ENCODE data around the gene USP31.
"Not testable (repeated sequence)": the region's sequence is repeated elsewhere in the genome, so short reads cannot be mapped to it uniquely, and the experiment has no call there.

The USP31 gene

GRCh38 chr16:23144393-23144792 is 4.9 kb downstream of the USP31 start:
- not testable (repeated sequence) for H3K27me3 ChIP-seq (ENCODE audit: insufficient read depth, low read length); H3K36me3 ChIP-seq (ENCODE audit: insufficient read depth, low read depth, low read length); H3K9me3 ChIP-seq (ENCODE audit: insufficient read depth, low read depth, low read length); H3K4me3 ChIP-seq (ENCODE audit: low read length); H3K27ac ChIP-seq (ENCODE audit: low read length); H3K9ac ChIP-seq (ENCODE audit: low read depth, low read length)
- peaks cover 25% of the 10 kb centered on the region for H3K4me1 ChIP-seq (ENCODE audit: insufficient read depth, low read length)

- Histone ChIP-seq H3K9me3 (ENCODE audit: insufficient read depth, low read depth, low read length) (no peaks in the 10 kb centered on the region), H3K9ac (ENCODE audit: low read depth, low read length) (no peak overlapping the region), H3K36me3 (ENCODE audit: insufficient read depth, low read depth, low read length) (no peaks in the 10 kb centered on the region), H3K27me3 (ENCODE audit: insufficient read depth, low read length) (0 out of 2 replicates have a peak, but pooled peaks cover 3% of the 10 kb centered on the region), H3K27ac (ENCODE audit: low read length) (no peak overlapping the region), H3K4me1 (ENCODE audit: insufficient read depth, low read length) (peaks cover 25% of the 10 kb centered on the region), H3K4me3 (ENCODE audit: low read length) (no peak overlapping the region)
Observed at GRCh38 chr16:23143391-23143790, 5.9 kb downstream of the USP31 start.

GRCh38 chr16:23141959-23142740 is 7.1 kb downstream of the USP31 start:
- H3K9ac ChIP-seq (ENCODE audit: low read depth, low read length): no peak overlapping the region
- no peak overlapping the region for H3K27ac ChIP-seq (ENCODE audit: low read length)
- H3K4me1 ChIP-seq (ENCODE audit: insufficient read depth, low read length): peaks cover 25% of the 10 kb centered on the region
- no peaks in the 10 kb centered on the region for H3K36me3 ChIP-seq (ENCODE audit: insufficient read depth, low read depth, low read length)
- no peak overlapping the region for H3K4me3 ChIP-seq (ENCODE audit: low read length)
- no peaks in the 10 kb centered on the region for H3K27me3 ChIP-seq (ENCODE audit: insufficient read depth, low read length)
- no peaks in the 10 kb centered on the region for H3K9me3 ChIP-seq (ENCODE audit: insufficient read depth, low read depth, low read length)

GRCh38 chr16:23141500-23141899 is 7.8 kb downstream of the USP31 start:
- H3K27me3 ChIP-seq (ENCODE audit: insufficient read depth, low read length): no peaks in the 10 kb centered on the region
- H3K4me1 ChIP-seq (ENCODE audit: insufficient read depth, low read length): peaks cover 25% of the 10 kb centered on the region
- no peak overlapping the region for H3K4me3 ChIP-seq (ENCODE audit: low read length)
- no peaks in the 10 kb centered on the region for H3K36me3 ChIP-seq (ENCODE audit: insufficient read depth, low read depth, low read length)
- H3K27ac ChIP-seq (ENCODE audit: low read length): no peak overlapping the region
- no peak overlapping the region for H3K9ac ChIP-seq (ENCODE audit: low read depth, low read length)
- no peaks in the 10 kb centered on the region for H3K9me3 ChIP-seq (ENCODE audit: insufficient read depth, low read depth, low read length)

GRCh38 chr16:23141033-23141432 is 8.2 kb downstream of the USP31 start:
- Histone ChIP-seq H3K27ac (ENCODE audit: low read length) (no peak overlapping the region), H3K9ac (ENCODE audit: low read depth, low read length) (no peak overlapping the region), H3K9me3 (ENCODE audit: insufficient read depth, low read depth, low read length) (no peaks in the 10 kb centered on the region), H3K4me1 (ENCODE audit: insufficient read depth, low read length) (peaks cover 25% of the 10 kb centered on the region), H3K27me3 (ENCODE audit: insufficient read depth, low read length) (no peaks in the 10 kb centered on the region), H3K4me3 (ENCODE audit: low read length) (no peak overlapping the region), H3K36me3 (ENCODE audit: insufficient read depth, low read depth, low read length) (no peaks in the 10 kb centered on the region)

GRCh38 chr16:23140107-23140506 is 9.1 kb downstream of the USP31 start:
- no peaks in the 10 kb centered on the region for H3K27me3 ChIP-seq (ENCODE audit: insufficient read depth, low read length)

GRCh38 chr16:23137818-23138217 is 11.4 kb downstream of the USP31 start:
- no peak overlapping the region for H3K9ac ChIP-seq (ENCODE audit: low read depth, low read length)
- H3K36me3 ChIP-seq (ENCODE audit: insufficient read depth, low read depth, low read length): no peaks in the 10 kb centered on the region
- H3K27me3 ChIP-seq (ENCODE audit: insufficient read depth, low read length): no peaks in the 10 kb centered on the region
- H3K9me3 ChIP-seq (ENCODE audit: insufficient read depth, low read depth, low read length): peaks cover 6% of the 10 kb centered on the region
- peaks cover 14% of the 10 kb centered on the region for H3K4me1 ChIP-seq (ENCODE audit: insufficient read depth, low read length)
- no peak overlapping the region for H3K4me3 ChIP-seq (ENCODE audit: low read length)
- no peak overlapping the region for H3K27ac ChIP-seq (ENCODE audit: low read length)

More at GRCh38 chr16:23140107-23140506, 9.1 kb downstream of the USP31 start:
- Histone ChIP-seq H3K9ac (ENCODE audit: low read depth, low read length) (no peak overlapping the region), H3K9me3 (ENCODE audit: insufficient read depth, low read depth, low read length) (peaks cover 6% of the 10 kb centered on the region), H3K36me3 (ENCODE audit: insufficient read depth, low read depth, low read length) (no peaks in the 10 kb centered on the region), H3K4me3 (ENCODE audit: low read length) (no peak overlapping the region), H3K4me1 (ENCODE audit: insufficient read depth, low read length) (peaks cover 16% of the 10 kb centered on the region), H3K27ac (ENCODE audit: low read length) (no peak overlapping the region)

- Histone ChIP-seq H3K9me3 (ENCODE audit: insufficient read depth, low read depth, low read length) (peaks cover 6% of the 10 kb centered on the region), H3K4me3 (ENCODE audit: low read length) (no peak overlapping the region), H3K4me1 (ENCODE audit: insufficient read depth, low read length) (peaks cover 14% of the 10 kb centered on the region; the same call in 1 of the 2 replicates), H3K27ac (ENCODE audit: low read length) (no peak overlapping the region), H3K27me3 (ENCODE audit: insufficient read depth, low read length) (no peaks in the 10 kb centered on the region), H3K36me3 (ENCODE audit: insufficient read depth, low read depth, low read length) (no peaks in the 10 kb centered on the region), H3K9ac (ENCODE audit: low read depth, low read length) (no peak overlapping the region)
Observed at GRCh38 chr16:23137256-23137655, 12.0 kb downstream of the USP31 start.

GRCh38 chr16:23134274-23134673 is 15.0 kb downstream of the USP31 start:
- no peak overlapping the region for H3K9ac ChIP-seq (ENCODE audit: low read depth, low read length)
- no peak overlapping the region for H3K4me3 ChIP-seq (ENCODE audit: low read length)
- H3K27me3 ChIP-seq (ENCODE audit: insufficient read depth, low read length): no peaks in the 10 kb centered on the region
- H3K27ac ChIP-seq (ENCODE audit: low read length): peak overlapping the region; percentile 12
- H3K36me3 ChIP-seq (ENCODE audit: insufficient read depth, low read depth, low read length): no peaks in the 10 kb centered on the region
- peaks cover 9% of the 10 kb centered on the region; the same call in 1 of the 2 replicates for H3K4me1 ChIP-seq (ENCODE audit: insufficient read depth, low read length)
- peaks cover 6% of the 10 kb centered on the region for H3K9me3 ChIP-seq (ENCODE audit: insufficient read depth, low read depth, low read length)

GRCh38 chr16:23132775-23133463 is 16.3 kb downstream of the USP31 start:
- H3K9ac ChIP-seq (ENCODE audit: low read depth, low read length): no peak overlapping the region; the same call in 1 of the 2 replicates
- H3K9me3 ChIP-seq (ENCODE audit: insufficient read depth, low read depth, low read length): peaks cover 6% of the 10 kb centered on the region
- no peaks in the 10 kb centered on the region for H3K36me3 ChIP-seq (ENCODE audit: insufficient read depth, low read depth, low read length)
- peaks cover 9% of the 10 kb centered on the region; the same call in 1 of the 2 replicates for H3K4me1 ChIP-seq (ENCODE audit: insufficient read depth, low read length)
- H3K4me3 ChIP-seq (ENCODE audit: low read length): no peak overlapping the region
- no peak overlapping the region for H3K27ac ChIP-seq (ENCODE audit: low read length)
- H3K27me3 ChIP-seq (ENCODE audit: insufficient read depth, low read length): no peaks in the 10 kb centered on the region

GRCh38 chr16:23131931-23132621 is 17.2 kb downstream of the USP31 start:
- no peaks in the 10 kb centered on the region for H3K36me3 ChIP-seq (ENCODE audit: insufficient read depth, low read depth, low read length)
- H3K9me3 ChIP-seq (ENCODE audit: insufficient read depth, low read depth, low read length): peaks cover 6% of the 10 kb centered on the region
- H3K4me1 ChIP-seq (ENCODE audit: insufficient read depth, low read length): peaks cover 9% of the 10 kb centered on the region; the same call in 1 of the 2 replicates
- no peaks in the 10 kb centered on the region for H3K27me3 ChIP-seq (ENCODE audit: insufficient read depth, low read length)
- H3K27ac ChIP-seq (ENCODE audit: low read length): no peak overlapping the region
- no peak overlapping the region for H3K9ac ChIP-seq (ENCODE audit: low read depth, low read length)
- H3K4me3 ChIP-seq (ENCODE audit: low read length): no peak overlapping the region
